HEK293 (cell line): ENCODE data around the gene PDXDC1.
"Not testable (repeated sequence)": the region's sequence is repeated elsewhere in the genome, so short reads cannot be mapped to it uniquely, and the experiment has no call there.

Experiments
- CTCF ChIA-PET: fragments of 350-600 bp; formaldehyde crosslinking; extraction: SDS; loops from one replicate; lab custom pipeline; 2021; ENCODE audit warnings: antibody characterized with exemption; lab: Yijun Ruan, JAX
- POLR2A ChIA-PET: fragments of 300-600 bp; formaldehyde crosslinking; extraction: SDS; loops from one replicate; lab custom pipeline; 2020; ENCODE audit warnings: antibody characterized with exemption, inconsistent platforms; lab: Yijun Ruan, JAX
- H3K27ac ChIP-seq: fragments of 200-500 bp; sonication (Bioruptor generic); 2 replicates; pipeline ENCODE4 v1.5.1; 2014; ENCODE audit warnings: low read depth, low read length, control low read depth, inconsistent platforms; ENCODE audit errors: extremely low read depth
- H3K36me3 ChIP-seq, 2 experiments: fragments of 200-500 bp in 1 of 2; sonication (Bioruptor generic) in 1 of 2; 1 replicate in 1 of 2; 2 replicates in 1 of 2; pipeline ENCODE4 v1.5.1; 2014 to 2017; ENCODE audit warnings: inconsistent platforms in 2 of 2, low read length in 2 of 2; ENCODE audit not compliant: control insufficient read depth in 2 of 2, insufficient read depth in 1 of 2
- H3K4me1 ChIP-seq: fragments of 200-500 bp; sonication (Bioruptor generic); 2 replicates; pipeline ENCODE4 v1.5.1; 2014; ENCODE audit warnings: mild to moderate bottlenecking, low read length, inconsistent platforms; ENCODE audit not compliant: control insufficient read depth, insufficient read depth
- H3K4me3 ChIP-seq: 2 replicates; pipeline ENCODE4 v1.5.1; 2011; ENCODE audit warnings: low read depth, mild to moderate bottlenecking, control low read depth, low read length, moderate library complexity
- H3K9me3 ChIP-seq: fragments of 200-500 bp; sonication (Bioruptor generic); 2 replicates; pipeline ENCODE4 v1.5.1; 2014; ENCODE audit warnings: low read depth, low read length, inconsistent platforms; ENCODE audit not compliant: control insufficient read depth, insufficient read depth
- KLF9 ChIP-seq: fragments of 450-650 bp; formaldehyde crosslinking; IDR thresholded peaks from 2 replicates; pipeline ENCODE4 v1.5.1; 2016; ENCODE audit warnings: missing biosample characterization, missing genetic modification characterization, low read depth
- SP2 ChIP-seq: fragments of 450-650 bp; formaldehyde crosslinking; IDR thresholded peaks from 2 replicates; pipeline ENCODE4 v1.5.1; 2016; ENCODE audit warnings: missing biosample characterization, missing genetic modification characterization
- SP3 ChIP-seq: fragments of 450-650 bp; formaldehyde crosslinking; IDR thresholded peaks from 2 replicates; pipeline ENCODE4 v1.5.1; 2016; ENCODE audit warnings: missing biosample characterization, missing genetic modification characterization
- ZNF600 ChIP-seq: fragments of 450-650 bp; formaldehyde crosslinking; IDR thresholded peaks from 2 replicates; pipeline ENCODE4 v1.5.1; 2016; ENCODE audit warnings: missing biosample characterization, missing genetic modification characterization
- ZNF707 ChIP-seq: fragments of 450-650 bp; formaldehyde crosslinking; IDR thresholded peaks from 2 replicates; pipeline ENCODE4 v1.5.1; 2016; ENCODE audit warnings: missing biosample characterization, missing genetic modification characterization

The PDXDC1 gene

DNA sequence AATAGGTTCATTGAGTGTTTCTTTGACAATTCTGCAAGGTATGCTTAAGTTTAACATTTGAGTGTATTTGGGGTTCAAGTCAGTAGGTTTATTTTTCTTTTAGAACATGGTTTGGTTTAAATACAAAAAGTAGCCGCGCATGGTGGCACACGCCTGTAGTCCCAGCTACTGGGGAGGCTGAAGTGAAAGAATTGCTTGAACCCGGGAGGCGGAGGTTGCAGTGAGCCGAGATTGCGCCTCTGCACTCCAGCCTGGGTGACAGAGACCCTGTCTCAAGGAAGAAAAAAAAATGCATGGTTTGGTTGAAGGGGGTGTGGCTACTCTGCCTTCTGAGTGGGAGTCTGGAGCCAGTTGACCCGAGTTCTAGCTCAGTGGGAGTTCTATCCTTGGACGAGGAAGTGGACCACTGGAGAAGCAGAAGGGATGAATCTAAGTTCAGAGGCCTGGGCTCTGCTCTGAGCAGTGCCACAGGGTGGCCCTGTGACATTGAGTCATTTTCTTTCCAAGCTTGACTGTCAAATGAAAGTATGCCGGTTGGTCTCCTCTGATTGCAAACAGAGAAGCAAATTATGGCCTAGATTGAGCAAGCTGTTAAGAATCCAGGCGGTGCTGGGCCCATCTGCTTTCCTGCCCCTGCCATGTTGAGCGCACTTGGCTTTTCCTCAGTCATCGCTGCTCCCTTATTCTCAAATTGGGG, 48.7 kb downstream of the PDXDC1 start:
- H3K4me3 ChIP-seq, CTCF ChIA-PET: not testable (repeated sequence)
- TF ChIP-seq ZNF707 (tag by site-specific recombination) (0 out of 2 replicates have a peak, but pooled peaks have one; percentile 9), KLF9 (tag by site-specific recombination) (0 out of 2 replicates have a peak, but pooled peaks have one; percentile 29)
- TF ChIP-seq, all 188 proteins: peak for 2; not testable (repeated sequence) for 186
- H3K4me1 ChIP-seq, H3K9me3 ChIP-seq, POLR2A ChIA-PET, H3K27ac ChIP-seq: not testable (repeated sequence)
- H3K36me3 ChIP-seq = peaks cover 20 to 68% of the 10 kb centered on the region in 2 experiments

DNA sequence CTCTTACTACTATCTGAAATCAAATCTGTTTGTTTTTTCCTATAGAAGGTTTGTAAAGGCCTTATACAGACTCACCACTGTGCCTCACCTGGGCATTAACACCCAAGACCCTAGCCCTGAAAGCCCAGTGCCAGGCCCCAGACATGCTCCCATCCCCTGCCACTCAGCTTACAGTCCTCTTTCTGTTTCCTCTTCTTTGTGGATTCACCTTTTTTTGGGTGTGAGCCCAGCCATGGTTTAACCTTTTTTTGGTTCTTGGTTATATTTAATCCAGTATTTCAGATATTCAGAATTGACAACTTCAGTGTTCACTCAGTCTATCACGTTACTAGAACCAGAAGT, 50.0 kb downstream of the PDXDC1 start:
- H3K9me3 ChIP-seq, H3K27ac ChIP-seq, POLR2A ChIA-PET, CTCF ChIA-PET, H3K4me3 ChIP-seq, H3K4me1 ChIP-seq: not testable (repeated sequence)
- peaks cover 18 to 69% of the 10 kb centered on the region in 2 experiments for H3K36me3 ChIP-seq

DNA sequence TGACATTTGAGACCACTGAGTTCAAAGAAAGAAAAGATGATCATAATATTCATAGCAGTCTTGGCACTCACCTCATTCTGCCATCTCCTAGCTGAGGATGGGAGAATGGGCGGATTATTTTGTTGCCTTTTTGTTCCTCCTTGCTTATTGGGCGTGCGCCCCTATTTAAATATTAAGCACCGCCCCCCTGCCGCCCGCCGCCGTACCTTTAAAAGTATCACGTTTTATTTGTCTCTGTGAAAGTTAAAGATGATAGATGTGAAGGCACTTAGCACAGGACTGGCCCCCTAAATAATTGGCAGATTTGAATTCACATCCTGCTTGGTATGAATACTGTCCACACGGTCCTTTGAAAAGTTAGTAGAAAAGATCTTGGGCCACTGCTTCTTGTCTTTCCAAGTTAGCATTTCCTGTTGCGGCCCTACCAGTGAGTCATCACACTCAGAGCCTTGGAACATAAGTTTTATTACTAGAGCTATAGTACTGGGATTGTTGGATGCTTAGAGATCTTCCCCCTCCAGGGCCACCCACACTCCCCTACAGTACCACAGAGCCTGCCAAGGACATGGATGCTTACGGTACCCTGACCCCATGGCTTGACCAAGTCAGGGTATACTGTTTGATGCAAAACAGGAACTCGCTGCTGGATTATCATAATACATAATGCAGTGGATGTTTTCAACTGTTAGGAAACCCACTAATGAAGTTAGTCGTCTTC, 50.6 kb downstream of the PDXDC1 start:
- H3K4me1 ChIP-seq, H3K27ac ChIP-seq, H3K9me3 ChIP-seq, CTCF ChIA-PET, H3K4me3 ChIP-seq, POLR2A ChIA-PET: not testable (repeated sequence)
- peaks cover 17 to 70% of the 10 kb centered on the region in 2 experiments for H3K36me3 ChIP-seq
- TF ChIP-seq SP3 (tag by site-specific recombination) = peak; percentile 22; the same call in 1 of the 2 replicates
- TF ChIP-seq SP2 (tag by site-specific recombination) = peak; percentile 20

DNA sequence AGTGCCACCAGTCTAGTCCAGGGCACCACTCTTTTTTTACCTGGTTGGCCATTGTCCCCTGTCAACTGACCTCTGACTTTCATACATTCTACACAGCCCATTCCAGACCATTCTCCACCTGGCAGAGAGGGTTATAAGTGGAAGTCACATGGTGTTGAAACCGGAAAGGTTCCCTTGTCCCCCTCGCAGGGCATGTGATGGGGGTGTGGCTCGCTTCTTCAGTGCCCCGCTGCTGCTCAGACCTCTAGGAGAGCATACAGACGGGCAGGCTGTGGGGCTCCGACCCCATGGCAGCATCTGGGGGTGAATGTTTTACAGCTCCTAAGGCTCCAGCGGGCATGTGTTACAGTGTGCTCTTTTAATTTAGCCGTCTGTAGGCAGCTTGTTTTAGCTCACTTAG, 52.2 kb downstream of the PDXDC1 start:
- CTCF ChIA-PET, H3K4me3 ChIP-seq, H3K27ac ChIP-seq, POLR2A ChIA-PET, H3K9me3 ChIP-seq, H3K4me1 ChIP-seq: not testable (repeated sequence)
- peaks cover 21 to 75% of the 10 kb centered on the region in 2 experiments for H3K36me3 ChIP-seq

DNA sequence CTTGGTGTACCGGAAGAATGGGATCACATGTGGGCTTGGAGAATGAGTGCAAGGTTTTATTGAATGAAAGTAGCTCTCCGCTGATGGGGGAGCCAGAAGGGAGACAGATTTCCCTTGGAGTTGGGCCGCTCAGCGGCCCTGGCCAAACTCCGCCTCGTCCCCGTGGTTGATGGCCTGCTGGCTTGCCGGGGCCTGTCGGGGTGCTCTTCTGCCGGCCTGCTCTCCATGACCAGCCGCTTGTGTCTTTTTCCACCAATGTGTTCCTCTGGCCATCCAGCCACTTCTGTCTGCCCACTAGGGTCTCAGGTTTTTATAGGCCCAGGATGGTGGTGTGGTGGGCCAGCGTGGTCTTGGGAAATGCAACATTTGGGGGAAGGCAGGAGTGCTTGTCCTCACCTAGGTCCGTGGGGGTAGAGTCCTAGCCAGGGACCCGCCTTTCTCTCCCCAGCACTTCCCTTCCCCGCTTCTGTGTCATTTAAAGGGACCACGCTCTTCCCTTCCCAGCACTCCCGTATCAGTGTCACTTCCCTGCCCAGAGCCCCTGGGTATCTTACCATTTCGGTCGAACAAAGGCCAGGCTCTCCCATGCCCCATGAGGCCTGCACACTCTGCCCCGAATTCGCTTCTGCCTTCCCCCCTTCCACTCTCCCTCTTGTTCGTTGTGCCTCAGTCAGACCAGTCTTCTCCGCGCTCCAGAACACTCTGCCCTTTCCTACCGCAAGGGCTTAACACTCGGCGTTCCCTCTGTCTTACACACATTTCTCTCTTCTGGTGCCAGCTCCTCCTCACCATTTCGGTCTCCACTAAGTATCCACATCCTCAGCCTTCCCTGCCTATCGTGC, 52.9 kb downstream of the PDXDC1 start:
- H3K4me3 ChIP-seq, POLR2A ChIA-PET, H3K4me1 ChIP-seq, H3K27ac ChIP-seq, H3K9me3 ChIP-seq: not testable (repeated sequence)
- H3K36me3 ChIP-seq = peaks cover 23 to 76% of the 10 kb centered on the region in 2 experiments
- CTCF ChIA-PET = interaction anchor here (0.8 kb wide), 1 partner anchor 14 kb away, joined by 3 read pairs; no protein-coding TSS in a partner anchor
- 0 out of 2 replicates have a peak, but pooled peaks have one; percentile 27 for TF ChIP-seq ZNF600 (tag by site-specific recombination)

DNA sequence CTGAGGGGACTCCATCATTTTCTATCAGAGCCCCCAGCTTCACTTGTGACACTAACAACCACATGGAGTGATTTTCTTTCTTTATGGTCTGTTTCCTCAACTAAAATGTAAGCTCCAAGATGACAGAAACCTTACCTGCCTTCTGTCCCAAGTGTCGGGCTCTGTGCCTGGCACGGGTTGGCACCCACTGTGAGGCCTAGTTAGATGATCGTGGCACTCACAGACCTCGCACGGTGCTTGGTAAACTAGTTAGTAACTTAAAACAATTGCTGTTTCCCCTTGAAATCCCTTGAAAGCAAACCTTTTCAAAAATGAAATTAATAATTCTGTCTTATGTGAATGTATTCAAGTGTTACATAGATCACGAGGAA, 53.5 kb downstream of the PDXDC1 start:
- H3K36me3 ChIP-seq = peaks cover 17 to 76% of the 10 kb centered on the region in 2 experiments; a peak in 2 of 3 replicates

More for the DNA sequence above, 53.5 kb downstream of the PDXDC1 start:
- H3K4me3 ChIP-seq, H3K4me1 ChIP-seq, H3K27ac ChIP-seq, H3K9me3 ChIP-seq, POLR2A ChIA-PET: not testable (repeated sequence)
- CTCF ChIA-PET = interaction anchor here (0.8 kb wide), 1 partner anchor 14 kb away, joined by 3 read pairs; no protein-coding TSS in a partner anchor
